ENCODE data around the gene C9orf72.

DNA sequence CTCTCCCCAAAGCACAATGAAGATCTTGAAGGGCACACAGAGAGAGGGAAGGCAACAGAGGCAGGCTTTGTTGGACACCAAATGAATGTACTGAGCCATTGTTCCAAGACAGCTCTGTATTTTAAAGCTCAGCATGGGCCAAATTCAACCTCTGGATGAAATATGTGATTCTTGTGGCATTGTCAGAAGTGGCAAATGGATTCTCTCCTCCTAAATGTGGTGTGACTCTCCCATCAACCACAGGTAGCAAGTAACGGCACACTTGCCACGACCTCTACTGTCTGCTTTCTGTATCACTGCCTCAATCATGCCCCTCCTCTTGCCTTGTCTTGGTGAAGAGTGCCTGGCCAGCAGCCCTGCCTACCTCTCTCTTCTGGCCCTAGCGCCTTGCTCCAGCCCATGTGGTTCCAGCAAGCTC is 37.6 kb downstream of the C9orf72 start:
- no peak for TF ChIP-seq CTCF (IDR thresholded peaks at IDR 0.05)
- TF ChIP-seq EP300 (IDR thresholded peaks at IDR 0.05; ENCODE audit: low read depth): no peak
